ENCODE measurements around the gene METTL15.

Gene METTL15

DNA sequence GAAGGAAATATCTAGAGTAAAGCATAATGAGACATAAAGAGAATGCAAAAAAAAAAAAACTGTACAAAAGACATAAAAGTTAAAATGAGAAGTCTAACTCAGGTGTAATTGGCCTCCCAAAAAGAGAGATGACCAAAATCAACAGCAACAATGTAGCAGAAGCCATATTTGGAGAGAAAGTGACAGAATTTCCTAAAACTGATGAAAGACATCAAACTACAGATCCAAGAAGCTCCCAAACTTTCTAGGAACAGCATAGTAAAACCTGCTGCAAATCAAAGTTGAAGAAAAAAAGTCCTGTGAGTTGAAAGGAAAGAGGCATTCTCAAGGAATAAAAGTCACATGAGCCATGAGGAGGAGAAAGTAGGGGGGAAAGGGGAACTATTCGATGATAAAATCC lies 231.3 kb downstream of the METTL15 start:
- Histone ChIP-seq H2AFZ (ENCODE audit: low read length) (no peak overlapping the region), H3K36me3 (replicated peaks; ENCODE audit: insufficient read depth, low read length) (no peaks in the 10 kb centered on the region), H4K20me1 (ENCODE audit: insufficient read depth, low read length) (no peaks in the 10 kb centered on the region), H3K27me3 (replicated peaks; ENCODE audit: insufficient read depth, low read length) (no peaks in the 10 kb centered on the region), H3K4me1 (ENCODE audit: low read length) (no peaks in the 10 kb centered on the region), H3K27ac (ENCODE audit: low read length) (no peak overlapping the region), H3K4me3 (ENCODE audit: low read length) (no peak overlapping the region), H3F3A (ENCODE audit: insufficient read depth, low read length) (no peaks in the 10 kb centered on the region), H3K4me2 (ENCODE audit: low read depth, low read length) (no peak overlapping the region), H3K9me2 (replicated peaks; ENCODE audit: insufficient read depth, low read length) (no peaks in the 10 kb centered on the region), H3K9ac (ENCODE audit: low read length) (no peak overlapping the region), H3K79me2 (ENCODE audit: low read length) (no peaks in the 10 kb centered on the region), H3K9me3 (replicated peaks; ENCODE audit: insufficient read depth, low read length) (no peaks in the 10 kb centered on the region)
- no peak for DNase-seq
- no peak for TF ChIP-seq EZH2 (optimal IDR thresholded peaks at IDR 0.05; ENCODE audit: low read depth, low read length)
- no peak for TF ChIP-seq EZH2phosphoT487 (IDR thresholded peaks at IDR 0.05; ENCODE audit: low read length)
- TF ChIP-seq CTCF (IDR thresholded peaks at IDR 0.05; ENCODE audit: low read length), result no peak

DNA sequence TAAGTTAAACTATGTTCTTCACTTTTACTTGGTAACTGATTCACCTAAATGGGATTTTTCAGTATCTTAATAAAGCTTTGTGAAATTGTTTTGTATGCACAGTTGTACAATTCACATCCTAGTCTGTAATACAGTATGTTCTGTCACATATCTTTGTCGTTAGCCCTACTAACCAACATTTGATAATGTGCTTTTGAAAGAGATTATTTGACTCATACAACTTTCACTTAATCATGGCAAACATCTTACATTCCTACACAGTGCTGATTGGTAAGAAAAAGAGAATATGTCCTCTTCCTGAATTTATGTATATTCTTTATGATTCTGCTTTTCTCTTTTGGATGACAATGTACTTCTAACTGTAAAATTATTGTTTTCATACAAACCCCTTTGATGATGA lies 234.5 kb downstream of the METTL15 start:
- Histone ChIP-seq H3K4me1 (ENCODE audit: low read length) (no peaks in the 10 kb centered on the region), H3K36me3 (replicated peaks; ENCODE audit: insufficient read depth, low read length) (no peaks in the 10 kb centered on the region), H3K9me2 (replicated peaks; ENCODE audit: insufficient read depth, low read length) (no peaks in the 10 kb centered on the region), H3K27me3 (replicated peaks; ENCODE audit: insufficient read depth, low read length) (no peaks in the 10 kb centered on the region), H3K79me2 (ENCODE audit: low read length) (no peaks in the 10 kb centered on the region), H3K27ac (ENCODE audit: low read length) (no peak overlapping the region), H3K4me2 (ENCODE audit: low read depth, low read length) (no peak overlapping the region), H3K9me3 (replicated peaks; ENCODE audit: insufficient read depth, low read length) (no peaks in the 10 kb centered on the region), H3K9ac (ENCODE audit: low read length) (no peak overlapping the region), H4K20me1 (ENCODE audit: insufficient read depth, low read length) (no peaks in the 10 kb centered on the region), H3K4me3 (ENCODE audit: low read length) (no peak overlapping the region), H2AFZ (ENCODE audit: low read length) (no peak overlapping the region), H3F3A (ENCODE audit: insufficient read depth, low read length) (no peaks in the 10 kb centered on the region)
- no peak for DNase-seq
- TF ChIP-seq EZH2 (optimal IDR thresholded peaks at IDR 0.05; ENCODE audit: low read depth, low read length) (no peak), CTCF (IDR thresholded peaks at IDR 0.05; ENCODE audit: low read length) (no peak), EZH2phosphoT487 (IDR thresholded peaks at IDR 0.05; ENCODE audit: low read length) (no peak)

DNA sequence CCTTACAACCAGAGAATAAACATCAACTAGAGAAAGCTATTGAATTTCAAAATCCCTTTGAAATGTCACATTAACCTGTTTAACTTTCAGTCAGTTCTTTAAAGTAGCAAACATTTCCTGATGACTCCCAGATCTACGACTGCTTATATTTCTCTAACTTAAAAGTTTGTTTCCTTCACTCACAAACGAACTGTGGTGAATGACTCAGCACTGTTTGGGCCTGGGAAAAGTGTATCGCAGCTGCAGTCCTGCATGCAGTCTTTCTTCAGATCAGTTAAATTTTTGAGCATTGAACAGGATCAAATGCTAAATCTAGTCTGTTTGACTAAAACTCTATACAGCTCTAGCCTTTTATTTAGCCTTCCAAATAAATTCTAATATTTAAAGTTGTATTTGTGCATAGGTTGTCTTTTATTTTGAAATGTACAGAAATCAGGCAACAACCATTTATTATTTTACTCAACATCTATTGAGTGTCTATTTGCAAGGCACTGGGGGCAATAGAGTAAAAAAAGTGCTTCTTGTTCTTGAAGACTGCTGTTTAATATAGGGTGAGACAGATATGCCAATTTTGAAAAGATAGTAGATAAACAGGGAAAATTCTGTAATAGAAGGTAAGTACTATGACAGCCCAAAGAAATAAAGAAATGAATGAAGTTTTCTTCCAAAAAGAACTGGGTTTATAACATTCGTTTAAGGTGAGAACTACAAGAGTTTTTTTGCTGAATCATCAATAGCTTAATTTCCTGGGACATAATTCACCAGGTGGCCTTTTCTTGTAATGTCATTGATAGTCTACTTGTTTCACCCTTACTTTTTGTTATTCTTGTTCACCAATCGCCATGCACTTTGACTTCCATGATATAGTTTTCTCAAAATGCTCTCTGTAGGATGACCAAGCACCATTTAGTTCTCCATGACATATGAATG lies 235.4 kb downstream of the METTL15 start:
- Histone ChIP-seq H3K27ac (ENCODE audit: low read length) (no peak overlapping the region), H3K36me3 (replicated peaks; ENCODE audit: insufficient read depth, low read length) (no peaks in the 10 kb centered on the region), H3K9me3 (replicated peaks; ENCODE audit: insufficient read depth, low read length) (no peaks in the 10 kb centered on the region), H3K4me3 (ENCODE audit: low read length) (no peak overlapping the region), H2AFZ (ENCODE audit: low read length) (no peak overlapping the region), H3K9me2 (replicated peaks; ENCODE audit: insufficient read depth, low read length) (no peaks in the 10 kb centered on the region), H4K20me1 (ENCODE audit: insufficient read depth, low read length) (no peaks in the 10 kb centered on the region), H3K79me2 (ENCODE audit: low read length) (no peaks in the 10 kb centered on the region), H3F3A (ENCODE audit: insufficient read depth, low read length) (no peaks in the 10 kb centered on the region), H3K9ac (ENCODE audit: low read length) (no peak overlapping the region), H3K4me2 (ENCODE audit: low read depth, low read length) (no peak overlapping the region), H3K27me3 (replicated peaks; ENCODE audit: insufficient read depth, low read length) (no peaks in the 10 kb centered on the region), H3K4me1 (ENCODE audit: low read length) (no peaks in the 10 kb centered on the region)
- no peak for TF ChIP-seq EZH2 (optimal IDR thresholded peaks at IDR 0.05; ENCODE audit: low read depth, low read length)
- no peak for TF ChIP-seq CTCF (IDR thresholded peaks at IDR 0.05; ENCODE audit: low read length)
- no peak for TF ChIP-seq EZH2phosphoT487 (IDR thresholded peaks at IDR 0.05; ENCODE audit: low read length)
- DNase-seq, result no peak

Measured in MM.1S (cell line).